ENCODE results near the gene DEPDC5.

DNA sequence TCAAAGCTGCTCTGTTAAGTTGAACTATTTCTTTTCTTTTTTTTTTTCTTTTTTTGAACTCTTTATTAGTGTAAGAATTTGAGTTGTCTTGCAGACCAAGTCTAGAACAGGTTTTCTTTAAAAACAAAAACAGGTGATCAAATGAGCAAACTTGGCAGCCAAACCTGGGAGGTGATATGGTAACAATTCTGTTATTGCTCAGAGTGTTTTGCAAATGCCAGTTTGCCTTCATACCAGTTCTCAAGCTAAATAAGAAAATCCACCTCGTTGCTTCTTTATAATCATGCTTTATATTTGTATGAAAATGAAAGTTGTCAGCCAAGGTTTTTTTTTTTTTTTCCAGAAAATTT, 76.9 kb downstream of the DEPDC5 start:
- TF ChIP-seq, protein P1, sequence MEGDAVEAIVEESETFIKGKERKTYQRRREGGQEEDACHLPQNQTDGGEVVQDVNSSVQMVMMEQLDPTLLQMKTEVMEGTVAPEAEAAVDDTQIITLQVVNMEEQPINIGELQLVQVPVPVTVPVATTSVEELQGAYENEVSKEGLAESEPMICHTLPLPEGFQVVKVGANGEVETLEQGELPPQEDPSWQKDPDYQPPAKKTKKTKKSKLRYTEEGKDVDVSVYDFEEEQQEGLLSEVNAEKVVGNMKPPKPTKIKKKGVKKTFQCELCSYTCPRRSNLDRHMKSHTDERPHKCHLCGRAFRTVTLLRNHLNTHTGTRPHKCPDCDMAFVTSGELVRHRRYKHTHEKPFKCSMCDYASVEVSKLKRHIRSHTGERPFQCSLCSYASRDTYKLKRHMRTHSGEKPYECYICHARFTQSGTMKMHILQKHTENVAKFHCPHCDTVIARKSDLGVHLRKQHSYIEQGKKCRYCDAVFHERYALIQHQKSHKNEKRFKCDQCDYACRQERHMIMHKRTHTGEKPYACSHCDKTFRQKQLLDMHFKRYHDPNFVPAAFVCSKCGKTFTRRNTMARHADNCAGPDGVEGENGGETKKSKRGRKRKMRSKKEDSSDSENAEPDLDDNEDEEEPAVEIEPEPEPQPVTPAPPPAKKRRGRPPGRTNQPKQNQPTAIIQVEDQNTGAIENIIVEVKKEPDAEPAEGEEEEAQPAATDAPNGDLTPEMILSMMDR (IDR thresholded peaks at IDR 0.05), result no peak
- TF ChIP-seq POLR2AphosphoS5 (IDR thresholded peaks at IDR 0.05), result no peak

Measured in transverse colon (tissue), 4 donors.